HUES48 (cell line): ENCODE results near the gene RECK.
"Not testable (repeated sequence)": the region's sequence is repeated elsewhere in the genome, so short reads cannot be mapped to it uniquely, and the experiment has no call there.

Experiments used
- H3K27ac ChIP-seq: one replicate; pipeline ENCODE4 v1.7.0; 2013; ENCODE audit warnings: low read depth, low read length, inconsistent platforms
- H3K27me3 ChIP-seq: 2 replicates; pipeline ENCODE4 v1.6.1; 2013; ENCODE audit warnings: mild to moderate bottlenecking, low read length; ENCODE audit not compliant: control insufficient read depth, insufficient read depth
- H3K36me3 ChIP-seq: 2 replicates; pipeline ENCODE4 v1.6.1; 2013; ENCODE audit warnings: low read length; ENCODE audit not compliant: control insufficient read depth, insufficient read depth
- H3K4me1 ChIP-seq: 2 replicates; pipeline ENCODE4 v1.6.1; 2013; ENCODE audit warnings: mild to moderate bottlenecking, low read length; ENCODE audit not compliant: control insufficient read depth, insufficient read depth
- H3K4me3 ChIP-seq: 2 replicates; pipeline ENCODE4 v1.5.1; 2013; ENCODE audit warnings: mild to moderate bottlenecking, low read depth, low read length
- H3K9ac ChIP-seq: 2 replicates; pipeline ENCODE4 v1.6.1; 2013; ENCODE audit warnings: mild to moderate bottlenecking, low read depth, low read length, moderate library complexity
- H3K9me3 ChIP-seq: 2 replicates; pipeline ENCODE4 v1.6.1; 2013; ENCODE audit warnings: low read length; ENCODE audit not compliant: control insufficient read depth, insufficient read depth

Gene RECK

DNA sequence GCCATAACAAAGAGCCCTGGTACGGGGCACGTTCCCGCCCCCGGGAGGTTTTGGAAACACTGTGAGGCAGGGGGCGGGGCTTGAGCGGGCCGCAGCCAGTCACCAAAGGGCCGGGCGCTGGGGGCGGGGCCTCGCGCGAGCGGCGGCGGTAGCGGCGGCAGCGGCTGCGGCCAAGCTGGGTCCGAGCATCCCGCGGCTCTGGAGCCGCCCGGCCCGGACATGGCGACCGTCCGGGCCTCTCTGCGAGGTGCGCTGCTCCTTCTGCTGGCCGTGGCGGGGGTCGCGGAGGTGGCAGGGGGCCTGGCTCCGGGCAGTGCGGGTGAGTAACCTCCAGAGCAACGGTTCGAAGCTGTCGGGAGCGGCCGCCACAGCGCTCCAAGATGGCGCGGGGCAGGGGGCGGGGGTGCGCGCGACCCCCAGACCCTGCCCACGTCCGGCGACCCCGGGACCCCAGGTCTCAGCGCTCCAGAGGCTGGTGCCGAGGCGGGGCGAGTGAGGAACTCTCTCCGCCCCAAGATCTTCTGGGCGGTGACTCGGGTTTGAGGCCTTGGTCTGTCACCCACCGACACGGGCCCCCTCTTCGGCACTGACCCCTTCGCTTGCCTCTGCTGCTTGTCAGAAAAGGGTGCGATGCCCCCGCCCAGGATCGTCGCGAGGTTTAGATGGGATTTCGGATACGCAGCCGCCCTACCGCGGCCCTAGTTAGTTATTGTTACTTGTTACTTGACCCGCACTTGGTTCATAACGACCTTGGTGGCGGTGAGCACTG lies at the start of gene RECK:
Gene RECK (plus strand): TSS at position 134 of the 769 bp plus-strand sequence. CDS start 86 bp downstream, at position 220.
- H3K9ac ChIP-seq, result peak within 1 kb of the TSS; percentile 72
- H3K4me3 ChIP-seq, result peak within 1 kb of the TSS; percentile 82
- H3K9me3 ChIP-seq, result no peaks in the 10 kb centered on the region
- peak within 1 kb of the TSS; percentile 85 for H3K27ac ChIP-seq
- H3K27me3 ChIP-seq, result no peaks in the 10 kb centered on the region
- no peaks in the 10 kb centered on the region for H3K36me3 ChIP-seq
- peaks cover 6% of the 10 kb centered on the region; the same call in 1 of the 2 replicates for H3K4me1 ChIP-seq

DNA sequence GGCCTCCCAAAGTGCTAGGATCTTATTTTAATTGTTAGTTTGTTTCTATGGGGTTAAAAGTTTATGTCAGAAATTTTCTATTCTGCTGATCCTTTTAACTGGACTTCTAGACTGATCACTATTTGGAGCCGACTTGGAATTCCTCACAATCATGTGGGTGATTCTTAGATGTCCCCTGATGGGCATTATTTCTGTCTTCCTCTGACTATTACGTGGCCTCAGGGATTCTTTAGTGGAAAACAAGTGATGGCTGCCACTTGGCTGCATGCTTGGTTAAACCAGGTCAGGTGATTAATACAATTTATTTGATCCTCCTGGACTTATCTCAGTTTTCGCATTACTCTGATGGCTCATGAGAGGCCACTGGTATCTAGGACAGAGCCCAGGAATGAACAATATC lies 46.6 kb upstream of the RECK start:
- H3K27me3 ChIP-seq, result no peaks in the 10 kb centered on the region
- H3K36me3 ChIP-seq, result no peaks in the 10 kb centered on the region

DNA sequence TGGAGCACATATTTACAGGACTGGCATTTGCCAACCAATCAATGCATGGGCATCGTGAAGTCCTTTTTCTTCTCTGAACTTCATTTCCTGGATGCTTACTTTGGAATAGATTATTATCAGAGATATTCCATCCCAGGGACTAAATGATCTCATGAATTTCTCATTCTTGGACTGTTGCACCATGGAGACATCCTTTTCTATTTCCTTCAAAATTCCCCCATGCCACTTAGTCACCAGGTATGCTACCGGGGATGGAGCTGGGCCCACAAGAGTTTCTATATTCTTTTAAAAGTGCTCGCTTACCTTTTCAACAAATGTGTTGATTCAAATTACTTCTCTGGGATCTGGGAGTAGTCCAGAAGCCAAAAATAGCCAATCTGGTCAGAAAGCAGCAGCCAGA lies 43.6 kb upstream of the RECK start:
- H3K27ac ChIP-seq, H3K4me3 ChIP-seq, H3K9ac ChIP-seq: not testable (repeated sequence)

More for the DNA sequence above, 46.6 kb upstream of the RECK start:
- H3K9ac ChIP-seq, result no peak overlapping the region
- no peak overlapping the region for H3K4me3 ChIP-seq
- H3K9me3 ChIP-seq, result no peaks in the 10 kb centered on the region
- H3K4me1 ChIP-seq, result no peaks in the 10 kb centered on the region
- no peak overlapping the region for H3K27ac ChIP-seq

GRCh38 chr9:35993976-35994720 lies 42.6 kb upstream of the RECK start:
- H3K36me3 ChIP-seq, result no peaks in the 10 kb centered on the region
- no peak overlapping the region for H3K4me3 ChIP-seq
- no peak overlapping the region for H3K27ac ChIP-seq
- peaks cover 7% of the 10 kb centered on the region; the same call in 1 of the 2 replicates for H3K9me3 ChIP-seq
- H3K4me1 ChIP-seq, result no peaks in the 10 kb centered on the region
- no peaks in the 10 kb centered on the region for H3K27me3 ChIP-seq
- H3K9ac ChIP-seq, result no peak overlapping the region

More for the DNA sequence above, 43.6 kb upstream of the RECK start:
- not testable (repeated sequence) for H3K4me1 ChIP-seq, H3K27me3 ChIP-seq, H3K36me3 ChIP-seq, H3K9me3 ChIP-seq

DNA sequence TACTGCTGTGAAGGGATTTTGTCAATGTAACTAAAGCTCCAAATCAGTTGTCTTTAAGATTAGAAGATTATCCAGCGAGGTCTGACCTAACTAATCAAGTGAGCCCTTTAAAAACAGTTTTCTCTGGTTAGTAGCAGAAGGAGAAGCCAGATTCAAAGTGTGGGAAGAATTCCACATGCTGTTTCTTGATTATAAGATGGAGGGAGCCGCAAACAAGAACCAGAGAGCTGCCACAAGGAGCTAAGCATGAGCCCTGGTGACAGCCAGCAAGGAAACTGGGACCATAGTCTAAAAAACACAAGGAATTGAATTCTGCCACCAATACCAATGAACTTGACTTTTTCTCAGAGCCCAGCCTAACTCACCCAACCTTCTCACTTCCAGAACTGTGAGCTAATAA lies 41.8 kb upstream of the RECK start:
- no peaks in the 10 kb centered on the region for H3K36me3 ChIP-seq
- peaks cover 7% of the 10 kb centered on the region; the same call in 1 of the 2 replicates for H3K9me3 ChIP-seq

DNA sequence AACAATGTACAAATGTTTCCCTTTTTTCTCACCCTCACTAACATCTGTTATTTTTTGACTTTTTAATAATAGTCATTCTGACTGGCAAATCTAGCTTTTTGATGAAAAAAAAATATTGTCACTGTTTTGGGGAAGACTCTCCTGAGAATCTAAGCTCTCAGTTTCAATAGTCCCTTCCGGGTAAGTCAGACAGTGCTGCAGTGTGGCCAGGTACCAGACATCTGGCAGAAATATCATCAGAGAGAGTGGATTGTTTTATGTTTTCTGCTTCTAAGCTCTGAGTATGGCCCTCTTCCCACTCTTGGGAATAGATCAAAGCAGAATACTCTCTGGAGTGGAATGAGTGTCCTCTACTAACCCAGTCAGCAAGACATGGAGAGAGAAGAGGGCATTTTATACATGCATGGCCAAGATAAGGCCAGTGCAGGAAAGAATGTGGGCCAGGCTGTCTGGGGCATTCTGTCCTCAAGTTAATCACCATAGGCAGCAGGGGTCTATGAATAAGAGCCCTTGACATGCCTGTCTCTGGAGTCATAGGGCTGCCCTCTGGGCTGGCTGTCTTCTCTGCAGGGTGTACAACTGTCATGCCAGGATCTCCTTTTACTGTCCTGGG lies 40.2 kb upstream of the RECK start:
- H3K4me1 ChIP-seq, result no peaks in the 10 kb centered on the region

More for the DNA sequence above, 41.8 kb upstream of the RECK start:
- H3K9ac ChIP-seq, result no peak overlapping the region
- no peak overlapping the region for H3K4me3 ChIP-seq
- H3K27ac ChIP-seq, result no peak overlapping the region
- no peaks in the 10 kb centered on the region for H3K27me3 ChIP-seq
- H3K4me1 ChIP-seq, result no peaks in the 10 kb centered on the region

GRCh38 chr9:35997016-35997415 lies 39.7 kb upstream of the RECK start:
- not testable (repeated sequence) for H3K9me3 ChIP-seq, H3K4me1 ChIP-seq, H3K9ac ChIP-seq, H3K27me3 ChIP-seq, H3K27ac ChIP-seq, H3K36me3 ChIP-seq, H3K4me3 ChIP-seq

More for the DNA sequence above, 40.2 kb upstream of the RECK start:
- H3K36me3 ChIP-seq, result no peaks in the 10 kb centered on the region
- no peaks in the 10 kb centered on the region for H3K27me3 ChIP-seq
- no peak overlapping the region for H3K9ac ChIP-seq
- no peak overlapping the region for H3K27ac ChIP-seq
- peaks cover 7% of the 10 kb centered on the region; the same call in 1 of the 2 replicates for H3K9me3 ChIP-seq
- no peak overlapping the region for H3K4me3 ChIP-seq

DNA sequence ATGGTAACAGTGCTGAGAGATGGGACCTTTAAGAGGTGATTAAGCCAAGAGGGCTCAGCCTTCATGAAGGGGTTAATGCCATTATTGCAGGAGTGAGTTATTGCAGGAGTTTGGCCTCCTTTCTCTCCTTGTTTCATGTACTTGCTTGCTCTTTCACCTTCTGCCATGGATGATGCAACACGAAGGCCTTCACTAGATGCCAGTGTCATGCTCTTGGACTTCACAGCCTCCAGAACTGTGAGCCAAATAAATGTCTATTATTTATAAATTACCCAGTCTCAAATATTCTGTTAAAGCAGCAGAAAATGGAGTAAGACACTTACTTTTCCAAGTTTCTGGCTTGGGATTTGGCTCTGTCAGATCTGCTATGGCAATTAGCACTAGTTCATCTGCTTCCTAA lies 38.4 kb upstream of the RECK start:
- Histone ChIP-seq H3K36me3 (no peaks in the 10 kb centered on the region), H3K27ac (no peak overlapping the region), H3K9me3 (peaks cover 7% of the 10 kb centered on the region; the same call in 1 of the 2 replicates), H3K4me3 (no peak overlapping the region), H3K27me3 (no peaks in the 10 kb centered on the region), H3K9ac (no peak overlapping the region), H3K4me1 (no peaks in the 10 kb centered on the region)

DNA sequence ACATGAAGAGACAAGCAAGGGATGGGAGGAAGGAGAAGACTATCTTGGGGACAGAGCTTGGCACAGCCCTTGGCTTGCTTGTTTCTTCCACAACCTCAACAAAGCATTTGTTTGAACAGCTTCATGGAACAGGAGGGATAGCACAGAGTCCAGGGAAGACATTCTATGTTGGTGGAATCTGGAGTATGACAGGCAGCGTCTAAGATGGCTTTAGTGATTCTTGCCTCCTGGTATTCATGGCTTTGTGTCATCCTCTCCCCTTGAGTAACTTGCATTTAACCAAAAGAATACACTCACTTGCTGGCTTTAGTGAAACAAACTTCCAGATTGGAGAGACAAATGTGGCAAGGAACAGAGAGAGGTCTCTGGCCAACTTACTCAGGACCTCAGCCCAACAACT lies 30.8 kb upstream of the RECK start:
- Histone ChIP-seq H3K4me3 (no peak overlapping the region), H3K4me1 (no peaks in the 10 kb centered on the region), H3K9me3 (peaks cover 4% of the 10 kb centered on the region; the same call in 1 of the 2 replicates), H3K27ac (no peak overlapping the region), H3K27me3 (peaks cover 19% of the 10 kb centered on the region), H3K9ac (no peak overlapping the region), H3K36me3 (no peaks in the 10 kb centered on the region)

DNA sequence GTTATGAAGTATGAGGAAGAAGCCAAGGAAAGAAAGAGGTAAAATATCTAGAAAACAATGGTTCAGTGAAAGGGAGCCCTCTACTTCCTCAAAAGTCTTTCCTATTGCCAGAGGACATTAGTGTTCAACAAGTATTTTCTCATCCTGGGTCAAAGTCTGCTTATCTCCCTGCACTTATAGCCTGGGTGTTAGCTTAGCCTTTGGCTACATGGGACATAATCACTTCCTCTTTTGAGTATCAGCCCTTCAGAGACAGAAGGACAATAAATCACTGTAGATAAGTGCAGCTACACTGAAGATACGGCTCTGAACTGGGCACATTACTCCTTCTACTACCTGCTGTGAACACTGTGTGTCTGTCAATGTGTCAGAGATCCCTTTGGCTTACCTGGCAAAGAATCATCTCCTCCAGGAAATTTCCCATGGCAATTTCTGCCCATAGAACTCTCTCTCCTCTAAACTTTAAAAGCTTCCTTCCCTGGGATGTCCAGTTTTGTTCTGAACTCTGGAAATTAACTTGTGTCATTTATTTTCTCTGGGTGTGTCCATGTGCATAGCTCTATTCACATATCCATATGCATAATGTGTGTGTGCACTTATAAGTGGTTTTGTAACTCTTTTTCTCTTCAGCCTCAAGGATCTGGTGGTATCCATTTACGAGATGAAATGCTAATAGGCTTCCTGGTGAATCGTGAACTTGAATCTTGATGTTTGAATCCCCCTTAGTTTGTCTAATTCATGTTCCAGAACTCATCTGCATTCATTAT lies 30.0 kb upstream of the RECK start:
- Histone ChIP-seq H3K4me1 (no peaks in the 10 kb centered on the region), H3K9ac (no peak overlapping the region), H3K4me3 (no peak overlapping the region), H3K36me3 (no peaks in the 10 kb centered on the region), H3K9me3 (peaks cover 4% of the 10 kb centered on the region; the same call in 1 of the 2 replicates), H3K27me3 (peaks cover 19% of the 10 kb centered on the region), H3K27ac (no peak overlapping the region)
